ENCODE measurements around the gene VSX1. TPM values are rescaled to one million over a fixed set of nuclear protein-coding genes. Genes with fewer than 3 reads are reported as not detected.

The VSX1 gene
- polyA plus RNA-seq, 1 of the 3 experiments (the other 2 are of a cell fraction): not detected

- Histone ChIP-seq H2AFZ (ENCODE audit: low read depth) (no peak overlapping the region), H3K36me3 (replicated peaks in 1 of 2; ENCODE audit: control insufficient read depth in 1 of 2, insufficient read depth in 2 of 2, low read length in 1 of 2) (no peaks in the 10 kb centered on the region), H3F3A (replicated peaks; ENCODE audit: insufficient read depth) (no peaks in the 10 kb centered on the region), H3K27me3 (ENCODE audit: insufficient read depth) (peaks cover 52% of the 10 kb centered on the region), H3K4me3 (ENCODE audit: low read depth in 2 of 2, low read length in 1 of 2) (no peak overlapping the region), H3K4me2 (no peak overlapping the region), H3K27ac (ENCODE audit: low read depth in 2 of 2, low read length in 1 of 2) (no peak overlapping the region), H3K9ac (no peak overlapping the region), H4K20me1 (ENCODE audit: insufficient read depth) (no peaks in the 10 kb centered on the region), H3K9me3 (no peaks in the 10 kb centered on the region), H3K4me1 (ENCODE audit: control insufficient read depth in 1 of 2, insufficient read depth in 2 of 2, low read depth in 1 of 2, low read length in 1 of 2) (peaks cover 0 to 3% of the 10 kb centered on the region in 2 experiments; a peak in 1 of 4 replicates), H3K79me2 (ENCODE audit: insufficient read depth) (no peaks in the 10 kb centered on the region), H3K9me2 (no peaks in the 10 kb centered on the region)
- DNase-seq: no peak
- WGBS (ENCODE audit: low lambda C conversion rate): 15% methylated on average over 7 of the region's 7 CpGs
- POLR2A ChIA-PET: no interaction called here
- TF ChIP-seq RCOR1 (IDR thresholded peaks at IDR 0.05; ENCODE audit: low read length): no peak
- TF ChIP-seq NRF1 (IDR thresholded peaks at IDR 0.05; ENCODE audit: low read depth, low read length): no peak
- CTCF ChIA-PET: interaction anchor here (0.9 to 2.0 kb wide), 3 partner anchors 9 to 78 kb away, joined by 3 to 8 read pairs (median 3); no protein-coding TSS in a partner anchor
Observed at GRCh38 chr20:25072226-25072811, 9.6 kb downstream of the VSX1 start.

GRCh38 chr20:25071734-25072133 lies 10.2 kb downstream of the VSX1 start:
- Histone ChIP-seq H4K20me1 (ENCODE audit: insufficient read depth) (no peaks in the 10 kb centered on the region), H3F3A (replicated peaks; ENCODE audit: insufficient read depth) (no peaks in the 10 kb centered on the region), H3K27me3 (ENCODE audit: insufficient read depth) (peaks cover 46% of the 10 kb centered on the region), H3K4me2 (no peak overlapping the region), H2AFZ (ENCODE audit: low read depth) (no peak overlapping the region), H3K27ac (ENCODE audit: low read depth in 2 of 2, low read length in 1 of 2) (no peak overlapping the region), H3K36me3 (replicated peaks in 1 of 2; ENCODE audit: control insufficient read depth in 1 of 2, insufficient read depth in 2 of 2, low read length in 1 of 2) (no peaks in the 10 kb centered on the region), H3K4me1 (ENCODE audit: control insufficient read depth in 1 of 2, insufficient read depth in 2 of 2, low read depth in 1 of 2, low read length in 1 of 2) (no peaks in the 10 kb centered on the region; a peak in 1 of 4 replicates), H3K9me2 (no peaks in the 10 kb centered on the region), H3K9ac (no peak overlapping the region), H3K4me3 (ENCODE audit: low read depth in 2 of 2, low read length in 1 of 2) (no peak overlapping the region), H3K79me2 (ENCODE audit: insufficient read depth) (no peaks in the 10 kb centered on the region), H3K9me3 (no peaks in the 10 kb centered on the region)
- ChIA-PET POLR2A (no interaction called here), CTCF (interaction anchor here (0.9 to 2.0 kb wide), 3 partner anchors 8 to 78 kb away, joined by 3 to 8 read pairs (median 3); no protein-coding TSS in a partner anchor)
- no peak for TF ChIP-seq ELF1 (IDR thresholded peaks at IDR 0.05)
- no peak for TF ChIP-seq RCOR1 (IDR thresholded peaks at IDR 0.05; ENCODE audit: low read length)
- TF ChIP-seq, protein P1, sequence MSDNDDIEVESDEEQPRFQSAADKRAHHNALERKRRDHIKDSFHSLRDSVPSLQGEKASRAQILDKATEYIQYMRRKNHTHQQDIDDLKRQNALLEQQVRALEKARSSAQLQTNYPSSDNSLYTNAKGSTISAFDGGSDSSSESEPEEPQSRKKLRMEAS (IDR thresholded peaks at IDR 0.05; ENCODE audit: low read depth): no peak
- DNase-seq: no peak
- WGBS (ENCODE audit: low lambda C conversion rate): 9% methylated on average over 4 of the region's 4 CpGs

GRCh38 chr20:25070821-25071473 lies 11.0 kb downstream of the VSX1 start:
- no peak overlapping the region for H3K4me2 ChIP-seq
- 12% methylated on average over 5 of the region's 5 CpGs for WGBS (ENCODE audit: low lambda C conversion rate)

More at GRCh38 chr20:25070821-25071473, 11.0 kb downstream of the VSX1 start:
- H4K20me1 ChIP-seq (ENCODE audit: insufficient read depth): no peaks in the 10 kb centered on the region
- no peak overlapping the region for H2AFZ ChIP-seq (ENCODE audit: low read depth)
- peaks cover 3% of the 10 kb centered on the region for H3F3A ChIP-seq (replicated peaks; ENCODE audit: insufficient read depth)
- H3K9me3 ChIP-seq: no peaks in the 10 kb centered on the region
- CTCF ChIA-PET: interaction anchor here (0.6 to 2.0 kb wide), 2 partner anchors 11 to 77 kb away, joined by 3 to 8 read pairs; no protein-coding TSS in a partner anchor
- H3K27me3 ChIP-seq (ENCODE audit: insufficient read depth): peaks cover 50% of the 10 kb centered on the region
- no peak for DNase-seq
- no peak overlapping the region for H3K27ac ChIP-seq (ENCODE audit: low read depth in 2 of 2, low read length in 1 of 2)
- no peaks in the 10 kb centered on the region for H3K79me2 ChIP-seq (ENCODE audit: insufficient read depth)
- H3K36me3 ChIP-seq (replicated peaks in 1 of 2; ENCODE audit: control insufficient read depth in 1 of 2, insufficient read depth in 2 of 2, low read length in 1 of 2): no peaks in the 10 kb centered on the region
- POLR2A ChIA-PET: no interaction called here
- H3K4me3 ChIP-seq (ENCODE audit: low read depth in 2 of 2, low read length in 1 of 2): no peak overlapping the region
- no peaks in the 10 kb centered on the region for H3K4me1 ChIP-seq (ENCODE audit: control insufficient read depth in 1 of 2, insufficient read depth in 2 of 2, low read depth in 1 of 2, low read length in 1 of 2)
- H3K9ac ChIP-seq: no peak overlapping the region
- H3K9me2 ChIP-seq: no peaks in the 10 kb centered on the region
- TF ChIP-seq NFIC (IDR thresholded peaks at IDR 0.05; ENCODE audit: borderline replicate concordance) (no peak), RXRA (IDR thresholded peaks at IDR 0.05; ENCODE audit: borderline replicate concordance, low read depth) (no peak), FOSL2 (IDR thresholded peaks at IDR 0.05; ENCODE audit: borderline replicate concordance, low read depth) (no peak), TEAD4 (IDR thresholded peaks at IDR 0.05; ENCODE audit: borderline replicate concordance, insufficient read depth) (no peak), SMC3 (IDR thresholded peaks at IDR 0.05; ENCODE audit: low read depth, low read length) (no peak)
- TF ChIP-seq, protein P2, sequence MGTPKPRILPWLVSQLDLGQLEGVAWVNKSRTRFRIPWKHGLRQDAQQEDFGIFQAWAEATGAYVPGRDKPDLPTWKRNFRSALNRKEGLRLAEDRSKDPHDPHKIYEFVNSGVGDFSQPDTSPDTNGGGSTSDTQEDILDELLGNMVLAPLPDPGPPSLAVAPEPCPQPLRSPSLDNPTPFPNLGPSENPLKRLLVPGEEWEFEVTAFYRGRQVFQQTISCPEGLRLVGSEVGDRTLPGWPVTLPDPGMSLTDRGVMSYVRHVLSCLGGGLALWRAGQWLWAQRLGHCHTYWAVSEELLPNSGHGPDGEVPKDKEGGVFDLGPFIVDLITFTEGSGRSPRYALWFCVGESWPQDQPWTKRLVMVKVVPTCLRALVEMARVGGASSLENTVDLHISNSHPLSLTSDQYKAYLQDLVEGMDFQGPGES (IDR thresholded peaks at IDR 0.05; ENCODE audit: low read depth, low read length): no peak

All from SK-N-SH (cell line).